GM12878 (cell line): ENCODE measurements around the gene CORO1C.

ENCODE experiments used
- CHD2 ChIP-seq: IDR thresholded peaks from 2 replicates; pipeline ENCODE4 v1.6.1; 2011; ENCODE audit warnings: low read depth, low read length, improper control_type of control experiment, borderline replicate concordance
- TARDBP ChIP-seq: IDR thresholded peaks from 2 replicates; pipeline ENCODE4 v1.6.1; 2016; ENCODE audit warnings: borderline replicate concordance
- TF ChIP-seq, protein P1 (sequence below), 3 experiments: IDR thresholded peaks in 2 of 3; conservative IDR thresholded peaks in 1 of 3; 2 replicates each; pipeline ENCODE4 v1.5.1; 2011; ENCODE audit warnings: low read depth in 3 of 3, low read length in 3 of 3, mild to moderate bottlenecking in 3 of 3, control low read depth in 2 of 3, moderate library complexity in 2 of 3, inconsistent platforms in 1 of 3, mixed read lengths in 1 of 3; ENCODE audit not compliant: control insufficient read depth in 2 of 3, insufficient read depth in 1 of 3; ENCODE audit errors: extremely low read depth in 1 of 3

DNA sequence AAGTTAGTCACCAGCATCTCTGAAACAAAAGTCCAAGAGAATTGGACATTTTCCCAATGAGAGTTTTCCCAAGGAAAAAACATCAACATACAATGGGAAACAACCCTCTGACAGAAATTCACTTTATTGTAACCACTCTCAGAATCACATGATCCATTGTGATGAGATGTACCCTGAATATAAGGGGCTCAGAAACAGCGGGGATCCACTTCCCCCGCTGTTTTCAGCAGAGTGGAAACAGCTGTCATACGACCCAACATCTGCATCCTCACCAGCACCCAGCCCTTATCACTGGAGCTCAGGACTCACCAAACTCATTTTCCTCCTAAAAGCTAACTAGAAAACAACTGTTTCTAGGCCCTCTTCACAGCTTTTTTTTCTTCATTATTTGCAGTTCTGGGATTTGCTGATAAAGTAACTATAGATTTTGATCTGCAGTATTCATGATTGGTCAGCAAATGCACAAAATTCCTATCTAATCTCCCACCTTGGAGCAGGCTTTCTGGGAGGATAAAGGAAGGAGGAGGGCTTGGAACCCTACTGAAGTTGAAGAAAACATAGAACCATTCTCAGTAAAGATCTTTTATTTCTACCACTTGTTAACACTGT lies 31.3 kb downstream of the CORO1C start:
- TF ChIP-seq CHD2: no peak
- TF ChIP-seq, protein P1, sequence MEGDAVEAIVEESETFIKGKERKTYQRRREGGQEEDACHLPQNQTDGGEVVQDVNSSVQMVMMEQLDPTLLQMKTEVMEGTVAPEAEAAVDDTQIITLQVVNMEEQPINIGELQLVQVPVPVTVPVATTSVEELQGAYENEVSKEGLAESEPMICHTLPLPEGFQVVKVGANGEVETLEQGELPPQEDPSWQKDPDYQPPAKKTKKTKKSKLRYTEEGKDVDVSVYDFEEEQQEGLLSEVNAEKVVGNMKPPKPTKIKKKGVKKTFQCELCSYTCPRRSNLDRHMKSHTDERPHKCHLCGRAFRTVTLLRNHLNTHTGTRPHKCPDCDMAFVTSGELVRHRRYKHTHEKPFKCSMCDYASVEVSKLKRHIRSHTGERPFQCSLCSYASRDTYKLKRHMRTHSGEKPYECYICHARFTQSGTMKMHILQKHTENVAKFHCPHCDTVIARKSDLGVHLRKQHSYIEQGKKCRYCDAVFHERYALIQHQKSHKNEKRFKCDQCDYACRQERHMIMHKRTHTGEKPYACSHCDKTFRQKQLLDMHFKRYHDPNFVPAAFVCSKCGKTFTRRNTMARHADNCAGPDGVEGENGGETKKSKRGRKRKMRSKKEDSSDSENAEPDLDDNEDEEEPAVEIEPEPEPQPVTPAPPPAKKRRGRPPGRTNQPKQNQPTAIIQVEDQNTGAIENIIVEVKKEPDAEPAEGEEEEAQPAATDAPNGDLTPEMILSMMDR (IDR thresholded peaks at IDR 0.05 in 2 of 3, conservative IDR thresholded peaks at IDR 0.05 in 1 of 3; ENCODE audit: control insufficient read depth in 2 of 3, extremely low read depth in 1 of 3, insufficient read depth in 1 of 3, low read depth in 3 of 3, low read length in 3 of 3): no peak
- no peak for TF ChIP-seq TARDBP
